Activated naive CD4-positive, alpha-beta T cell treated with anti-CD3 and anti-CD28 coated beads for 36 hours (primary cell): Measurements from ENCODE around the gene WSCD2. TPM values are rescaled to one million over a fixed set of nuclear protein-coding genes. Genes with fewer than 3 reads are reported as not detected.

Experiments used
- CTCF ChIA-PET: fragments of 350-600 bp; sonication (Branson Sonifier 250); formaldehyde crosslinking; loops from one replicate; lab custom pipeline; 2021; ENCODE audit warnings: antibody characterized with exemption; lab: Charles Lee
- DNase-seq: peaks from one replicate; pipeline ENCODE4 v3.0.0-alpha.2; 2020
- H3K27ac Mint-ChIP-seq: one replicate; pipeline ENCODE4 v1.8.0; 2021; ENCODE audit warnings: mild to moderate bottlenecking, mixed read lengths
- H3K27me3 Mint-ChIP-seq: one replicate; pipeline ENCODE4 v1.8.0; 2021; ENCODE audit warnings: low read depth, mixed read lengths
- H3K36me3 Mint-ChIP-seq: one replicate; pipeline ENCODE4 v1.8.0; 2021; ENCODE audit warnings: low read depth, mixed read lengths
- H3K4me1 Mint-ChIP-seq: one replicate; pipeline ENCODE4 v1.8.0; 2021; ENCODE audit warnings: low read depth, mixed read lengths
- H3K4me3 Mint-ChIP-seq: one replicate; pipeline ENCODE4 v1.8.0; 2021; ENCODE audit warnings: mild to moderate bottlenecking, moderate library complexity, mixed read lengths
- H3K9me3 Mint-ChIP-seq: one replicate; pipeline ENCODE4 v1.8.0; 2021; ENCODE audit warnings: mixed read lengths
- intact Hi-C: fragments of 100-400 bp; cut with micrococcal nuclease; formaldehyde crosslinking; loops from one replicate; pipeline ENCODE4 v1.15.1; 2023
- total RNA-seq, 2 experiments: library from RNA; stranded (reverse); gene quantifications; one replicate each; pipeline ENCODE4 v1.2.3, GENCODE V29; 2021

WSCD2 gene
- total RNA-seq, result not detected

DNA sequence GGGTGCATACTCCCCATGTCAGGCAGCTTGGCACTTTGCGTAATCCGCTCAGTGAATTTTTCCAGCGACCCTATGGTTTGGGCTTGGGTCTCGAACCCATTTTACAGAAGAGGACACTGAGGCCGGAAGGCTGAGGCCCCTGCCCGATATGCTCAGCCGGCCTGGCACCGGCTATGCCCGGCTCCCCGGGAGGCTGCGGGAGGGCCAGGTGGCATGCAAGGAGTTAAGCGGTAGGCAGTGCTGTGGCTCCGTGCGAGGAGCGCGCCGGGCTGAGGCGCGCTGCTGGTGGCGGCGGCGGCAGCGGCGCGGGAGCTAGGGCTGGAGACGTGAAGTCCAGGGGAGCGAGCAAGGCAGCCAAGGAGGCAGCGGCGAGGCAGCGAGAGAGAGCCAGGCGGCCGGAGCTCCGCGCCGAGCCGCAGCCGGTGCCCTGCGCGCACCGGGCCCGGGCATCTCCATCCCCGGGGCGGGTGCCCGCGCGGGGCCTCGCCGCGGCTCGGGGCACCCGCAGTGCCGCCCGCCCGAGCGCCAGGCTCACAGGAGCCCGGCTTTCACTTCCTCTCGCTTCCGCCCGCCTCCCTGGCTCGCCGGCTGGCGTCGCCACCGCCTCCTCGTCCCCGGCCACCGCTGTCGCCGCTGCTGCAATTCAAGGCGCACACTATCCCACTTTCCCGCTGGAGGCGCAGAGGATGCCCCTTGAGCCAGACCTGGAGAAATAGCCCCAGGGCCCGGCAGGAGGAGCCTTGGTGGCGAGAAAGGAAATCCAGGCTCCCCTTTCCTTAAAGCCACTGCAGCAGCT lies at the start of gene WSCD2:
Gene WSCD2, plus strand, starts transcription at position 272 of the 796 bp plus-strand sequence. CDS start 66,545 bp downstream, outside the sequence.
- CTCF ChIA-PET, result no interaction called here
- Mint-ChIP-seq H3K4me1 (peaks cover 2% of the 10 kb centered on the region), H3K27ac (no peak within 1 kb of the TSS), H3K36me3 (no peaks in the 10 kb centered on the region), H3K27me3 (peaks cover 32% of the 10 kb centered on the region), H3K4me3 (no peak within 1 kb of the TSS), H3K9me3 (no peaks in the 10 kb centered on the region)
- intact Hi-C loops, result no loop called here
- no peak for DNase-seq

DNA sequence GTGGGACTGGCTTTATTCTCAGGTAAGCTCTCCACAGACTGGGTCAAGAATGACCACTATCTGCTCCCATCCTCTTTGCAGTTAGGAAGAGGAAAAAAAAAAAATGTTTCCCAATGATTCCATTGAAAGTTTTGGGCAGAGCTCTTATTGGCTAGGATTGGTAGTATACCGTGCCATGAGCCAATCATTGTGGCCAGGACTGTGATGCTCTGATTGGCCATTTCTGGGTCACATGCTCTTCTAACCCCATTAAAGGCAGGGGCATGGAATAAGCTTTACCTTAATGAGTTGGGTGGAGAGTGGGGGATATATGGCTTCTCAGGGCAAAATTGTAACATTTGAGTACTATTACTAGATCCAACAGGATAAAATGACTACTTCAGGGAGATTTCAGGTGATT lies 49.4 kb upstream of the WSCD2 start:
- Mint-ChIP-seq H3K36me3 (no peaks in the 10 kb centered on the region), H3K27ac (no peak overlapping the region), H3K9me3 (no peaks in the 10 kb centered on the region), H3K4me3 (no peak overlapping the region), H3K4me1 (no peaks in the 10 kb centered on the region), H3K27me3 (peaks cover 12% of the 10 kb centered on the region)
- CTCF ChIA-PET, result no interaction called here
- DNase-seq, result no peak
- intact Hi-C loops, result no loop called here

- Mint-ChIP-seq H3K4me3 (no peak overlapping the region), H3K9me3 (peaks cover 3% of the 10 kb centered on the region), H3K4me1 (no peaks in the 10 kb centered on the region), H3K36me3 (no peaks in the 10 kb centered on the region), H3K27me3 (peaks cover 12% of the 10 kb centered on the region), H3K27ac (no peak overlapping the region)
- CTCF ChIA-PET, result no interaction called here
- intact Hi-C loops, result no loop called here
- DNase-seq, result no peak
These were observed 48.7 kb upstream of the WSCD2 start for GRCh38 chr12:108080363-108080762.

- Mint-ChIP-seq H3K9me3 (peaks cover 7% of the 10 kb centered on the region), H3K27me3 (peaks cover 11% of the 10 kb centered on the region), H3K27ac (no peak overlapping the region), H3K4me1 (no peaks in the 10 kb centered on the region), H3K4me3 (no peak overlapping the region), H3K36me3 (no peaks in the 10 kb centered on the region)
- CTCF ChIA-PET, result no interaction called here
- intact Hi-C loops, result no loop called here
- no peak for DNase-seq
These were observed 46.6 kb upstream of the WSCD2 start for GRCh38 chr12:108082485-108082884.

DNA sequence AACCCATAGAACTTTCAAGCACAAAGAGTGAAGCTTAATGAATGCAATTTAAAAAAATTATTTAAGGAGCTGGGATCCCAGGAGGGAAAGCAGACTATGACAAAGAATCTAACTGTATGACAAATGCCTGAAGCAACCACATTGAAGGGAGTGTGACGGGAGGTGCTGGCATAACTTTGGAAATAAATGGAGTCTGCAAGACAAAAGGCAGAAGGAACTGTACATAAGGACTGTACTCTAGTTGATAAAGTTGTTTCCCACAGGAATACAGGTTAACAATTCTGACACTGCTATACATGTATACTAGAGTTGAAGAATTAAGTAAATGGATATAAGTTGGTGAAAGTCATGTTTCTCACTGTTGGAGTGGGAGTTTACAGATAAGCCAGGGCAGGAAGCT lies 41.2 kb upstream of the WSCD2 start:
- DNase-seq, result no peak
- CTCF ChIA-PET, result interaction anchor here (1.3 kb wide), 1 partner anchor 10 kb away, joined by 11 read pairs; no protein-coding TSS in a partner anchor
- Mint-ChIP-seq H3K4me3 (no peak overlapping the region), H3K27ac (no peak overlapping the region), H3K27me3 (no peaks in the 10 kb centered on the region), H3K36me3 (no peaks in the 10 kb centered on the region), H3K9me3 (peaks cover 20% of the 10 kb centered on the region), H3K4me1 (no peaks in the 10 kb centered on the region)
- intact Hi-C loops, result no loop called here

GRCh38 chr12:108090107-108090899 lies 38.8 kb upstream of the WSCD2 start:
- intact Hi-C loops, result no loop called here
- H3K4me3 Mint-ChIP-seq, result no peak overlapping the region
- CTCF ChIA-PET, result no interaction called here
- H3K4me1 Mint-ChIP-seq, result no peaks in the 10 kb centered on the region
- peaks cover 4% of the 10 kb centered on the region for H3K27me3 Mint-ChIP-seq
- DNase-seq, result no peak
- H3K9me3 Mint-ChIP-seq, result peaks cover 16% of the 10 kb centered on the region
- no peak overlapping the region for H3K27ac Mint-ChIP-seq
- H3K36me3 Mint-ChIP-seq, result no peaks in the 10 kb centered on the region

GRCh38 chr12:108090932-108091678 lies 38.0 kb upstream of the WSCD2 start:
- H3K4me1 Mint-ChIP-seq, result no peaks in the 10 kb centered on the region
- DNase-seq, result no peak
- intact Hi-C loops, result no loop called here
- H3K4me3 Mint-ChIP-seq, result no peak overlapping the region
- H3K36me3 Mint-ChIP-seq, result no peaks in the 10 kb centered on the region
- peaks cover 4% of the 10 kb centered on the region for H3K27me3 Mint-ChIP-seq
- no peak overlapping the region for H3K27ac Mint-ChIP-seq
- CTCF ChIA-PET, result no interaction called here
- peaks cover 16% of the 10 kb centered on the region for H3K9me3 Mint-ChIP-seq

GRCh38 chr12:108091679-108092051 lies 37.4 kb upstream of the WSCD2 start:
- Mint-ChIP-seq H3K9me3 (peaks cover 16% of the 10 kb centered on the region), H3K36me3 (no peaks in the 10 kb centered on the region), H3K4me3 (no peak overlapping the region), H3K27me3 (peaks cover 4% of the 10 kb centered on the region), H3K4me1 (no peaks in the 10 kb centered on the region), H3K27ac (no peak overlapping the region)
- CTCF ChIA-PET, result no interaction called here
- intact Hi-C loops, result no loop called here
- DNase-seq, result no peak

DNA sequence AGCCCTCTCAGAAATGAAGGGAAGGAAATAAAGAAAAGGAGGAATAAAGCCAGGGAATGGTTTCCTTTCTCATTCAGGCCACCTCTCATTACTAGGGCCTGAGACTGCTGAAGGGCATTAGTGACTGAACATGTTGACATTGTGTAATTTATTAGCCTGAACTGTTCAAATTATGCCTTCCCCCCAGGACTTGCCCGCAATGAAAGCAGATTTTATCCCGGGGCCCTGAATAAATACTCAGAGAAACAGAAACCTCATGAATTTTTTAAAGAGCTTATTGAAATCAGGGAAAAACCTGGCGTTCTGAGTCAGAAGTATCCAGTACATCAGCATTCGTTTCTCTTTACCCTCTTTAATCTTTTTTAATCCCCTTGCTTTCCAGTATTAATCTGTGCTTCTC lies 35.9 kb upstream of the WSCD2 start:
- Mint-ChIP-seq H3K27me3 (peaks cover 4% of the 10 kb centered on the region), H3K4me3 (no peak overlapping the region), H3K9me3 (peaks cover 5% of the 10 kb centered on the region), H3K36me3 (no peaks in the 10 kb centered on the region), H3K4me1 (no peaks in the 10 kb centered on the region), H3K27ac (no peak overlapping the region)
- no peak for DNase-seq
- intact Hi-C loops, result no loop called here
- CTCF ChIA-PET, result no interaction called here

- Mint-ChIP-seq H3K9me3 (no peaks in the 10 kb centered on the region), H3K36me3 (no peaks in the 10 kb centered on the region), H3K4me1 (no peaks in the 10 kb centered on the region), H3K4me3 (no peak overlapping the region), H3K27me3 (peaks cover 4% of the 10 kb centered on the region), H3K27ac (no peak overlapping the region)
- intact Hi-C loops, result no loop called here
- CTCF ChIA-PET, result no interaction called here
- no peak for DNase-seq
These were observed 34.9 kb upstream of the WSCD2 start for GRCh38 chr12:108094056-108094649.

DNA sequence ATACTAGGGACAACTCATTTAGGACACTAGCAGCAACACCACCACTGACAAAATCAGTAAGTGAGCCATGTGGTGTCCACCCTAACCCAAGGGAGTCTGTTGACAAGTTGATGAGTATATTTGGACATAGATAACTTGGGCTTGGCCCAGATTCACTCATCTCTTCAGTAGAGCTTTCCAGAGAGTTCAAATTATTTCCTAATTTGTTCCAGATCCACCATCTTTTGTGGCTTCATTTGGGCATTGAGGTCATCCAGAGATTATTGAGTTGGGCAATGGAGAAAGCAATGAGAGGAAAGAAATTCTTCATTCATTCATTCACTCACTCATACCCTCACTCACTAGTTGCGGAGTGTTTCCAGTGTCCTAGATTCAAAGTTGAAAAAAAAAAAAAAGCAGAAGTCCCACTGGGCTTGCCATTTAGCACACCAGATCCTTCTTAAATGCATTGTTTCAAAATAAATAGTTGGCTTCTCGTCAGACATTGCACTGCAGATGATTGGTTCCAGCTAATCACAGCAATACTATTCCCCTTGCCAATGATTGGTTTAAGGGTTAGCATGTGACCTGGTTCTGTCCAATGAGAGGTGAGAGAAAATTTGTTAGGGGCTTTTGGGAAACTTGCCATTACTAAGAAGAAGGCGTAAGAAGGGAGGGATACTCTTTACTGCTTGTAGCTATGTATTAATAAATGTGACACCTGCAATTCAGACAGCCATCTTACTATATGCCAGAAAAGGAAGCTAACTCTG lies 31.8 kb upstream of the WSCD2 start:
- no peak overlapping the region for H3K4me3 Mint-ChIP-seq
- DNase-seq, result no peak
- intact Hi-C loops, result no loop called here
- CTCF ChIA-PET, result interaction anchor here (1.6 kb wide), 1 partner anchor 9 kb away, joined by 11 read pairs; no protein-coding TSS in a partner anchor
- H3K4me1 Mint-ChIP-seq, result no peaks in the 10 kb centered on the region
- H3K9me3 Mint-ChIP-seq, result no peaks in the 10 kb centered on the region
- H3K27me3 Mint-ChIP-seq, result peaks cover 12% of the 10 kb centered on the region
- no peaks in the 10 kb centered on the region for H3K36me3 Mint-ChIP-seq
- H3K27ac Mint-ChIP-seq, result no peak overlapping the region
